KOPT-K1 (cell line): ENCODE results near the gene RPL6.
A peak's percentile ranks its signal among the peaks of the same experiment; 100 is the strongest.
"Not testable (repeated sequence)": the region's sequence is repeated elsewhere in the genome, so short reads cannot be mapped to it uniquely, and the experiment has no call there.

Experiments
- H3K27ac ChIP-seq: fragments of 200-600 bp; sonication (generic); 2 replicates; pipeline ENCODE4 v1.5.1; 2016; ENCODE audit warnings: antibody characterized with exemption, mild to moderate bottlenecking, low read depth, low read length; ENCODE audit not compliant: poor library complexity, severe bottlenecking
- H3K36me3 ChIP-seq: fragments of 200-600 bp; sonication (generic); 2 replicates; pipeline ENCODE4 v1.5.1; 2017; ENCODE audit warnings: antibody characterized with exemption, mild to moderate bottlenecking, low read length, moderate library complexity; ENCODE audit not compliant: insufficient read depth
- H3K9me3 ChIP-seq: fragments of 200-600 bp; sonication (generic); 2 replicates; pipeline ENCODE4 v1.5.1; 2017; ENCODE audit warnings: antibody characterized with exemption, low read length, mild to moderate bottlenecking; ENCODE audit not compliant: insufficient read depth, poor library complexity, severe bottlenecking

Gene RPL6

GRCh38 chr12:112406519-112407488, 2.6 kb downstream of the RPL6 start:
- H3K27ac ChIP-seq = no peak overlapping the region
- H3K36me3 ChIP-seq = peaks cover 56% of the 10 kb centered on the region

GRCh38 chr12:112401903-112402498, 7.4 kb downstream of the RPL6 start:
- no peak overlapping the region for H3K27ac ChIP-seq
- H3K9me3 ChIP-seq = no peaks in the 10 kb centered on the region

More at GRCh38 chr12:112406519-112407488, 2.6 kb downstream of the RPL6 start:
- H3K9me3 ChIP-seq = no peaks in the 10 kb centered on the region

GRCh38 chr12:112401054-112401453, 8.4 kb downstream of the RPL6 start:
- peaks cover under 1% of the 10 kb centered on the region for H3K9me3 ChIP-seq
- no peak overlapping the region for H3K27ac ChIP-seq
- peaks cover 29% of the 10 kb centered on the region for H3K36me3 ChIP-seq

More at GRCh38 chr12:112401903-112402498, 7.4 kb downstream of the RPL6 start:
- H3K36me3 ChIP-seq = peaks cover 39% of the 10 kb centered on the region

- Histone ChIP-seq H3K36me3 (no peaks in the 10 kb centered on the region), H3K27ac (no peak overlapping the region), H3K9me3 (peaks cover 20% of the 10 kb centered on the region)
Observed at GRCh38 chr12:112393328-112393727, 16.1 kb downstream of the RPL6 start.

GRCh38 chr12:112389922-112390654, 19.3 kb downstream of the RPL6 start:
- not testable (repeated sequence) for H3K36me3 ChIP-seq, H3K27ac ChIP-seq
- H3K9me3 ChIP-seq = peaks cover 10% of the 10 kb centered on the region

GRCh38 chr12:112389228-112389627, 20.2 kb downstream of the RPL6 start:
- H3K9me3 ChIP-seq = peaks cover 2% of the 10 kb centered on the region
- H3K27ac ChIP-seq = no peak overlapping the region
- no peaks in the 10 kb centered on the region for H3K36me3 ChIP-seq

- no peaks in the 10 kb centered on the region for H3K36me3 ChIP-seq
- H3K27ac ChIP-seq = no peak overlapping the region
- no peaks in the 10 kb centered on the region for H3K9me3 ChIP-seq
Observed at GRCh38 chr12:112386726-112387125, 22.7 kb downstream of the RPL6 start.

GRCh38 chr12:112382866-112383265, 26.5 kb downstream of the RPL6 start:
- H3K27ac ChIP-seq = peak overlapping the region; percentile 76
- H3K36me3 ChIP-seq = no peaks in the 10 kb centered on the region
- no peaks in the 10 kb centered on the region for H3K9me3 ChIP-seq

- Histone ChIP-seq H3K9me3 (no peaks in the 10 kb centered on the region), H3K27ac (peak within 1 kb of the TSS; percentile 76), H3K36me3 (no peaks in the 10 kb centered on the region)
Observed at GRCh38 chr12:112381883-112382796, 27.3 kb downstream of the RPL6 start, which contains the start of gene HECTD4. HECTD4 (minus strand) TSS chr12:112382431; CDS start chr12:112382128, 303 bp downstream.

- Histone ChIP-seq H3K36me3 (no peaks in the 10 kb centered on the region), H3K9me3 (no peaks in the 10 kb centered on the region)
Observed at GRCh38 chr12:112381406-112381882, 28.0 kb downstream of the RPL6 start.

GRCh38 chr12:112380663-112381405, 28.6 kb downstream of the RPL6 start:
- Histone ChIP-seq H3K36me3 (no peaks in the 10 kb centered on the region), H3K9me3 (no peaks in the 10 kb centered on the region), H3K27ac (peak overlapping the region; percentile 76)

More at GRCh38 chr12:112381406-112381882, 28.0 kb downstream of the RPL6 start:
- peak overlapping the region; percentile 76 for H3K27ac ChIP-seq

GRCh38 chr12:112375105-112375504, 34.3 kb downstream of the RPL6 start:
- Histone ChIP-seq H3K9me3 (no peaks in the 10 kb centered on the region), H3K36me3 (0 out of 2 replicates have a peak, but pooled peaks cover 6% of the 10 kb centered on the region), H3K27ac (no peak overlapping the region)

GRCh38 chr12:112374166-112374740, 35.2 kb downstream of the RPL6 start:
- Histone ChIP-seq H3K9me3 (no peaks in the 10 kb centered on the region), H3K36me3 (0 out of 2 replicates have a peak, but pooled peaks cover 6% of the 10 kb centered on the region), H3K27ac (no peak overlapping the region)
